ENCODE data around the gene SBK3.

Gene SBK3

DNA sequence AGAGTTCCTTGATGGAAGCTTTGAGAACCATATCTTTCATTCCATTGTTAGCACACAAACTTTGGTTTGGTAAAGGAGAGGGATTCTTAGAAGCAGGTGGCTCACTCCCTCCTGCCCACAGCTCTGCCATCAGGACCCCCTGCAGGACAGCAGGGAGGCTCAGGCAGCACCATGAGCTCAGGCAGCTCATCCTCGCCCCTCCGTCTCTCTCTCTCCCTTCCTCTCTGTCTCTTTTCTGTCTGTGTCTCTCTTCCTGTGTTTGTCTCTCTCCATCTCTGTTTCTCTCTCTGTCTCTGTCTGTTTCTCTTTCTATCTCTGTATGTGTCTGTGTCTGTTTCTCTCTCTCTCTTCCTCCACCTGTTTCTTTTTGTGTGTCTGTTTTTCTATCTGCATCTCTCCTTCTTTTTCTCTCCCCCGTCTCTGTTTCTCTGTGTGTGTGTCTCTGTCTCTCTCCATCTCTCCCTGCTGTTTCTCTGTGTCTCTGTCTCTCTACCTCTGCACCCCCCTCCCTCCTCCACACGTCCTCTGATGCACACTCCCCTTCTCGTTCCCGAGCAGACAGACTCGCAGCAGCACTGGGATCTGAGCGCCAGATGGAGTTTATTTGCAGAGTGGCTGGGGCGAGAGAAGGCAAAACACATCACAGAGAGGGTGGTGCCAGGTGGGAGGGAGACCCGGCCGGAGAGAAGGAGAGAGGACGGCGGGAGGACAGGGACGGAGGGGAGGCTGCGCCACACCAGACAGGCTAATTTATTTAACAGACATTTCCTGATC lies 17.1 kb downstream of the SBK3 start:
- Histone ChIP-seq H3K27me3 (replicated peaks in 2 of 5; ENCODE audit: control insufficient read depth in 4 of 5, insufficient read depth in 5 of 5, low read length in 4 of 5) (no peaks in the 10 kb centered on the region), H3K36me3 (ENCODE audit: control insufficient read depth in 4 of 4, insufficient read depth in 4 of 4, low read length in 3 of 4) (no peaks in the 10 kb centered on the region), H3K4me1 (ENCODE audit: control extremely low read depth in 1 of 4, control insufficient read depth in 4 of 4, insufficient read depth in 4 of 4, low read length in 3 of 4) (peaks cover 0 to 14% (median 5%) of the 10 kb centered on the region in 4 experiments), H3K4me3 (ENCODE audit: control insufficient read depth in 1 of 7, extremely low read depth in 1 of 7, insufficient read depth in 4 of 7, low read depth in 2 of 7, low read length in 6 of 7) (no peak overlapping the region), H3K27ac (ENCODE audit: insufficient read depth in 1 of 2, low read depth in 1 of 2, low read length in 2 of 2, poor library complexity in 1 of 2, severe bottlenecking in 2 of 2) (no peak overlapping the region), H3K9me3 (ENCODE audit: control extremely low read depth in 1 of 5, control insufficient read depth in 4 of 5, insufficient read depth in 2 of 5, low read depth in 1 of 5, low read length in 4 of 5) (no peaks in the 10 kb centered on the region)
- 99% methylated on average over 6 of the region's 15 CpGs for WGBS (ENCODE audit: insufficient coverage)
- DNase-seq: peak in 1 of 3 donors; percentile 41
- ChIA-PET POLR2A (no interaction called here), CTCF (interaction anchor here (0.8 kb wide), 1 partner anchor 15 kb away, joined by 3 read pairs; no protein-coding TSS in a partner anchor)

DNA sequence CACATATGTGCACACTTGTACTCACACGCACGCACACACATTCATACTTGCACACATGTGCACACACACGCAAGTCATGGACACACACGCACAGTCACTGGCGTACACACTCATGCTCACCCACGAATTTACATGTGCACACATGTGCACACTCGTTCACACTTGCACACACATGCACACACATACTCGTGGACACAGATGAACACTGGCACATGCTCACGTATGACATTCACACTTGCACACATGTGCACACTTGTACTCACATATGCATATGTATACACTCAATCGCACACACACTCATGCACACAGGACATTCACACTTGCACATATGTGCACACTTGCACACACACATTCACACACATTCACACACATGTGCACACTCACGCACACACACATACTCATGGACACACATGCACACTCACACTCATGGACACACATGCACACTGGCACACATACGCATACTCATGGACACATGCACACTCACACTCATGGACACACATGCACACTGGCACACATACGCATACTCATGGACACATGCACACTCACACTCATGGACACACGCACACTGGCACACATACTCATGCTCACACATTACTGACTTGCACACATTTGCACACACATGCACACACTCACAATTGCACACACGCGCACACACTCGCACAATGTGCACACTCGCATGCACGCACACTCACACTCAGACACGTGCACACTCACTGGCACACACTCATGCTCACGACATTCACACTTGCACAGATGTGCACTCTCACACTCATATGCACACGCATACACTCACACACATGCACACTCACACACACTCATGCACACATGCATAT lies 17.9 kb downstream of the SBK3 start:
- CTCF ChIA-PET: no interaction called here
- Histone ChIP-seq H3K4me1 (ENCODE audit: control extremely low read depth in 1 of 4, control insufficient read depth in 4 of 4, insufficient read depth in 4 of 4, low read length in 3 of 4) (peaks cover 0 to 14% (median 5%) of the 10 kb centered on the region in 4 experiments), H3K27me3 (replicated peaks in 2 of 5; ENCODE audit: control insufficient read depth in 4 of 5, insufficient read depth in 5 of 5, low read length in 4 of 5) (no peaks in the 10 kb centered on the region), H3K36me3 (ENCODE audit: control insufficient read depth in 4 of 4, insufficient read depth in 4 of 4, low read length in 3 of 4) (no peaks in the 10 kb centered on the region), H3K27ac (ENCODE audit: insufficient read depth in 1 of 2, low read depth in 1 of 2, low read length in 2 of 2, poor library complexity in 1 of 2, severe bottlenecking in 2 of 2) (no peak overlapping the region), H3K4me3 (ENCODE audit: control insufficient read depth in 1 of 7, extremely low read depth in 1 of 7, insufficient read depth in 4 of 7, low read depth in 2 of 7, low read length in 6 of 7) (no peak overlapping the region), H3K9me3 (ENCODE audit: control extremely low read depth in 1 of 5, control insufficient read depth in 4 of 5, insufficient read depth in 2 of 5, low read depth in 1 of 5, low read length in 4 of 5) (no peaks in the 10 kb centered on the region)
- DNase-seq: peak in 1 of 3 donors; percentile 39
- POLR2A ChIA-PET: no interaction called here
- WGBS (ENCODE audit: insufficient coverage): 84% methylated on average over 20 of the region's 22 CpGs

DNA sequence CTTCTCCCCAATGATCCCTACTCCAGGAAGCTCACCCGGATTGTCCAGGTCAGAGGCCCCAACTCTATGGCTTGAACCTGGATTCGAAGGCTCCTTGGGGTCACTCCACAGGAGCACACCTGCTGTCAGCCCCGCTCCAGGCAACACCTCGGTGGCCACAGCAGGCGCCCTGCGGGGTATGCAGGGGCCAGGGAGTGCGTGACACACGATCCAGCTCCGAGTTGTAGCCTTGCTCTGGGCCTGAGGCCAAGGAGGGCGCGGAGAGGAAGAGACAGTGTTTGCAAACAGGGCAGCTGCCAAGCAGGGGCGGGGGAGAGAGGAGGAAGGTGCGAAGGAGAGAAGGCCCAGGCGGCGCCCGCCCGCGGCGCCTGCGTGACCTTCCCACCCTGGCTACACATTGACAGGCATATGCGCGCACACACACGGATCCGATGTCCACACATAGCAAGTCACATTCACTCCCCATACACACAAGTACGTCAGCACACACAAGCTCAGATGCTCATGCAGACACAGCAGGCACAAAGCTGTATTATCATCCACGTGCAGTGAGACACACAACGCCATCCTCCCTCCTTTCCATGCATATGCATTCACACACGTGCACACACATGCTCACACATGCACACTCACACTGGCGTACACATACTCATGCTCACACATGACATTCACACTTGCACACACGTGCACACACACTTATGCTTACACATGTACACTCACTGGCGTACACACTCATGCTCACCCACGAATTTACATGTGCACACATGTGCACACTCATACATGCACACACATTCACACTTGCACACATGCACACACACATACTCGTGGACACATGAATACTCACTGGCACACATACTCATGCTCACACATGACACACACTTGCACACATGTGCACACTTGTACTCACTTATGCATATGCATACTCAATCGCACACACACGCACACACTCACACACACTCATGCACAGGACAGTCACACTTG lies 18.8 kb downstream of the SBK3 start:
- Histone ChIP-seq H3K9me3 (ENCODE audit: control extremely low read depth in 1 of 5, control insufficient read depth in 4 of 5, insufficient read depth in 2 of 5, low read depth in 1 of 5, low read length in 4 of 5) (no peaks in the 10 kb centered on the region), H3K4me1 (ENCODE audit: control extremely low read depth in 1 of 4, control insufficient read depth in 4 of 4, insufficient read depth in 4 of 4, low read length in 3 of 4) (peaks cover 0 to 14% (median 5%) of the 10 kb centered on the region in 4 experiments), H3K27ac (ENCODE audit: insufficient read depth in 1 of 2, low read depth in 1 of 2, low read length in 2 of 2, poor library complexity in 1 of 2, severe bottlenecking in 2 of 2) (no peak overlapping the region), H3K4me3 (ENCODE audit: control insufficient read depth in 1 of 7, extremely low read depth in 1 of 7, insufficient read depth in 4 of 7, low read depth in 2 of 7, low read length in 6 of 7) (no peak overlapping the region), H3K27me3 (replicated peaks in 2 of 5; ENCODE audit: control insufficient read depth in 4 of 5, insufficient read depth in 5 of 5, low read length in 4 of 5) (no peaks in the 10 kb centered on the region), H3K36me3 (ENCODE audit: control insufficient read depth in 4 of 4, insufficient read depth in 4 of 4, low read length in 3 of 4) (no peaks in the 10 kb centered on the region)
- ChIA-PET CTCF (interaction anchor here (0.7 to 1.3 kb wide), 2 partner anchors 22 to 80 kb away, joined by 3 read pairs; no protein-coding TSS in a partner anchor), POLR2A (interaction anchor here (1.0 kb wide), 1 partner anchor 79 kb away, joined by 3 read pairs; the partner anchor contains the start of gene ZNF865)
- 38% methylated on average over 25 of the region's 35 CpGs for WGBS (ENCODE audit: insufficient coverage)
- DNase-seq: peak; percentile 71 to 91 (median 86)

DNA sequence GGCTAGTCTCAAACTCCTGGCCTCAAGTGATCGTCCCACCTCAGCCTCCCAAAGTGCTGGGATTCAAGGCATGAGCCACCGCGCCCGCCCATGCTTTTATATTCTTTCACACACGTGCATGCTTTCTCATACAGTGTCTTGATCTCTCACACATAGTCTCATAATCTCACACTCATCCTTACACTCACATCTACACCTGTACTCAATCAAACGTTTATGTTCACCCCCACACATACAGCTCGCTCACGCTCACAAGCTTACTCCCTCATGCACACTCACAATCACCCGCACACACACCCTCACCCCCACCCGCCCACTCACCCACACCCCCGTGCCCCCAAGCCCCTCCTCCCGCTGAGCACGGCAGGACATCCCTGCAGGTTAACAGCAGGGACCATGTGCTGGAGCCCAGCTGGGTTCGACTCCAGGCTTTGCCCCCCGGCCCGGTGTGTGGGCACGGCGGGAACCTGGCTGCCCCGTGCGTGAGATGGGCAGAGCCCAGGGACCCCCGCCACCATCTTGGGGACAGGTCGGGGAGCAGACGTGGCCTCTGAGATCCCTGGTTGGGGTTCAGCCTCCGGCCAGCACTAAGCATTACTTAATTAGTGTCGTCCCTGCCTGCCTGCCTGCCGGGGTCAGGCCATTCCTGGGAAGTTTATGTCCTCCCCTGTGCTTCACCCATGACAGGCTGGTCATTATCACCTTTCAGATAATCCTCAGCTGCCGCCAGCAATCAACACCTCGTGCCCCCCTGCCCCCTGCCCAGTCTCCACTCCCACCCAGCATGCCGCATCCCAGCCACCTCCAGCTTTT lies 19.8 kb downstream of the SBK3 start:
- Histone ChIP-seq H3K27ac (ENCODE audit: insufficient read depth in 1 of 2, low read depth in 1 of 2, low read length in 2 of 2, poor library complexity in 1 of 2, severe bottlenecking in 2 of 2) (no peak overlapping the region), H3K4me3 (ENCODE audit: control insufficient read depth in 1 of 7, extremely low read depth in 1 of 7, insufficient read depth in 4 of 7, low read depth in 2 of 7, low read length in 6 of 7) (no peak overlapping the region), H3K27me3 (replicated peaks in 2 of 5; ENCODE audit: control insufficient read depth in 4 of 5, insufficient read depth in 5 of 5, low read length in 4 of 5) (no peaks in the 10 kb centered on the region), H3K4me1 (ENCODE audit: control extremely low read depth in 1 of 4, control insufficient read depth in 4 of 4, insufficient read depth in 4 of 4, low read length in 3 of 4) (peaks cover 0 to 14% (median 5%) of the 10 kb centered on the region in 4 experiments), H3K36me3 (ENCODE audit: control insufficient read depth in 4 of 4, insufficient read depth in 4 of 4, low read length in 3 of 4) (no peaks in the 10 kb centered on the region), H3K9me3 (ENCODE audit: control extremely low read depth in 1 of 5, control insufficient read depth in 4 of 5, insufficient read depth in 2 of 5, low read depth in 1 of 5, low read length in 4 of 5) (no peaks in the 10 kb centered on the region)
- CTCF ChIA-PET: interaction anchor here (0.7 to 1.3 kb wide), 2 partner anchors 21 to 81 kb away, joined by 3 read pairs; no protein-coding TSS in a partner anchor
- POLR2A ChIA-PET: interaction anchor here (1.0 kb wide), 1 partner anchor 80 kb away, joined by 3 read pairs; the partner anchor contains the start of gene ZNF865
- 85% methylated on average over 22 of the region's 29 CpGs for WGBS (ENCODE audit: insufficient coverage)
- DNase-seq: no peak

DNA sequence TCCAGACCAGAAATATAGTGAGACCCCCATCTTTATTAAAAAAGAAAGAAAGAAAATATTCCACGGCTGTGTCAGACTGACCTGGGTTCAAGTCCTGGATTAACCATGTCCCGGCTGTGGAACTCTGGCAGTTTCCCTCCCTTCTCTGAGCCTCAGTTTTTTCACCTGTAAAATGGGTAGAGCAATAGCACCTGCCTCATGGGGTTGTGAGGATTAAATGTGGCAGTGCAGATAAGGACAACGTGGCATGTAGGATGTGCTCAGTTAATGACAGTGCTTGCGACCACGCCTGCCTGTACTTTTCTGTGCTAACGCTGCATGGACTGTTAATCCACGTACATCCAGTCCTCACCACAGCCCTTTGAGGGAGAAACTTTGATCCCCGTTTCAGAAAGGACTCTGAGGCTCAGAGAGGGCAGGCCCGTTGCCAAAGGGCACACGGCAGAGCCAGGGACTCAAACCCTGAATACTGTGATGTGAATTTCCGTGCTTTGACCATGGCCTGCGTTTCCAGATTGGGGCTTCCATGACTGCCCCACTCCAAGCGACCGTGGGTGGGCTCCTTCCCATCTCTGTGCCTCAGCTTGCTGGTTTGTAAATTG lies 24.6 kb downstream of the SBK3 start:
- Histone ChIP-seq H3K27me3 (replicated peaks in 2 of 5; ENCODE audit: control insufficient read depth in 4 of 5, insufficient read depth in 5 of 5, low read length in 4 of 5) (no peaks in the 10 kb centered on the region), H3K27ac (ENCODE audit: insufficient read depth in 1 of 2, low read depth in 1 of 2, low read length in 2 of 2, poor library complexity in 1 of 2, severe bottlenecking in 2 of 2) (no peak overlapping the region), H3K9me3 (ENCODE audit: control extremely low read depth in 1 of 5, control insufficient read depth in 4 of 5, insufficient read depth in 2 of 5, low read depth in 1 of 5, low read length in 4 of 5) (no peaks in the 10 kb centered on the region), H3K36me3 (ENCODE audit: control insufficient read depth in 4 of 4, insufficient read depth in 4 of 4, low read length in 3 of 4) (no peaks in the 10 kb centered on the region), H3K4me3 (ENCODE audit: control insufficient read depth in 1 of 7, extremely low read depth in 1 of 7, insufficient read depth in 4 of 7, low read depth in 2 of 7, low read length in 6 of 7) (no peak overlapping the region), H3K4me1 (ENCODE audit: control extremely low read depth in 1 of 4, control insufficient read depth in 4 of 4, insufficient read depth in 4 of 4, low read length in 3 of 4) (peaks cover 0 to 10% (median 4%) of the 10 kb centered on the region in 4 experiments)
- ChIA-PET CTCF (no interaction called here), POLR2A (no interaction called here)
- peak in 2 of 3 donors; percentile 20 to 44 for DNase-seq
- WGBS (ENCODE audit: insufficient coverage): 91% methylated on average over 12 of the region's 14 CpGs

All from common myeloid progenitor, CD34-positive (primary cell).